Spleen (tissue), 7 donors: ENCODE results near the gene APOC3.

Experiments
- POLR2A ChIP-seq, 3 donors: fragments of 450-650 bp; IDR thresholded peaks; one replicate each; pipeline ENCODE4 v1.5.1; 2017; ENCODE audit warnings: antibody characterized with exemption in 3 of 3, mild to moderate bottlenecking in 1 of 3
- POLR2AphosphoS5 ChIP-seq, 3 donors: sonication (generic); formaldehyde crosslinking; IDR thresholded peaks; one replicate each; pipeline ENCODE4 v1.5.1; 2017; ENCODE audit warnings: antibody characterized with exemption in 3 of 3
- TF ChIP-seq, protein P1 (sequence below), 11 experiments: fragments of 200-600 bp in 7 of 11; fragments of 450-650 bp in 4 of 11; sonication (generic) in 4 of 11; IDR thresholded peaks in 8 of 11; conservative IDR thresholded peaks in 3 of 11; 1 replicate in 7 of 11; 2 replicates in 4 of 11; pipeline versions ENCODE4 v1.4.0 to v1.8.0; 2016 to 2021; ENCODE audit warnings: antibody characterized with exemption in 11 of 11, inconsistent platforms in 4 of 11, mild to moderate bottlenecking in 1 of 11
- donor health status: DM: no; HTN: no; CAD: no; lungs with moderate emphysema.
- donor health status: DM: no; HTN: no; CAD: no.
- donor health status: DM: no; HTN: no; CAD: no.

DNA sequence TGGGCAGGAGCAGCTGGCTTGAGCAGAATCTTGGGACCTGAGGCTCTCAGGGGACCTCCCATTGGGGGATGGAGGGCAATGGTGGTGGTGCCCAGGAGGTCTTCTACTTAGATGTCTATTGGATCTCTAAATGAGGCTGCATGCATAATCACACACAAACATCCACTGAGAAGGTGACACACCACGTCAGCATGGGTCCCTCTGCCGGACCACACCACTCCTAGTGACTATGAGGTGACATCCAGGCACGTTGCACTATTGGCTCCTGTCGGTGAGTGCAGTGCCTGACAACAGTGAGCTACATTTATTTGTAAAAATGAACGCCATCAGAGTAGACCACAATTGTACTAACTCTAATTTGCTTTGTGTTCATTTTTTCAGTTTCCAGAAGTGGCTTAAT is 4.3 kb upstream of the APOC3 start:
- TF ChIP-seq, protein P1, sequence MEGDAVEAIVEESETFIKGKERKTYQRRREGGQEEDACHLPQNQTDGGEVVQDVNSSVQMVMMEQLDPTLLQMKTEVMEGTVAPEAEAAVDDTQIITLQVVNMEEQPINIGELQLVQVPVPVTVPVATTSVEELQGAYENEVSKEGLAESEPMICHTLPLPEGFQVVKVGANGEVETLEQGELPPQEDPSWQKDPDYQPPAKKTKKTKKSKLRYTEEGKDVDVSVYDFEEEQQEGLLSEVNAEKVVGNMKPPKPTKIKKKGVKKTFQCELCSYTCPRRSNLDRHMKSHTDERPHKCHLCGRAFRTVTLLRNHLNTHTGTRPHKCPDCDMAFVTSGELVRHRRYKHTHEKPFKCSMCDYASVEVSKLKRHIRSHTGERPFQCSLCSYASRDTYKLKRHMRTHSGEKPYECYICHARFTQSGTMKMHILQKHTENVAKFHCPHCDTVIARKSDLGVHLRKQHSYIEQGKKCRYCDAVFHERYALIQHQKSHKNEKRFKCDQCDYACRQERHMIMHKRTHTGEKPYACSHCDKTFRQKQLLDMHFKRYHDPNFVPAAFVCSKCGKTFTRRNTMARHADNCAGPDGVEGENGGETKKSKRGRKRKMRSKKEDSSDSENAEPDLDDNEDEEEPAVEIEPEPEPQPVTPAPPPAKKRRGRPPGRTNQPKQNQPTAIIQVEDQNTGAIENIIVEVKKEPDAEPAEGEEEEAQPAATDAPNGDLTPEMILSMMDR (IDR thresholded peaks at IDR 0.05 in 8 of 11, conservative IDR thresholded peaks at IDR 0.05 in 3 of 11), result no peak
- no peak for TF ChIP-seq POLR2AphosphoS5 (IDR thresholded peaks at IDR 0.05)
- TF ChIP-seq POLR2A (IDR thresholded peaks at IDR 0.05), result no peak
